WTC11 (cell line): ENCODE data around the gene MUC6.

Experiments used
- ATF2 ChIP-seq: sonication (generic); formaldehyde crosslinking; IDR thresholded peaks from 2 replicates; pipeline ENCODE4 v1.8.1; 2022; ENCODE audit warnings: low read depth, missing genetic modification reagents, borderline replicate concordance
- CREB1 ChIP-seq: sonication (generic); formaldehyde crosslinking; IDR thresholded peaks from 2 replicates; pipeline ENCODE4 v1.8.0; 2023; ENCODE audit warnings: mild to moderate bottlenecking, missing genetic modification reagents
- ETV6 ChIP-seq: sonication (generic); formaldehyde crosslinking; IDR thresholded peaks from 2 replicates; pipeline ENCODE4 v1.8.1; 2022; ENCODE audit warnings: mild to moderate bottlenecking, missing genetic modification reagents
- FOXJ3 ChIP-seq: sonication (generic); formaldehyde crosslinking; IDR thresholded peaks from 2 replicates; pipeline ENCODE4 v1.9.0; 2021; ENCODE audit warnings: missing genetic modification reagents, mild to moderate bottlenecking, borderline replicate concordance
- MAX ChIP-seq: sonication (generic); formaldehyde crosslinking; IDR thresholded peaks from 2 replicates; pipeline ENCODE4 v1.8.0; 2022; ENCODE audit warnings: mild to moderate bottlenecking, missing genetic modification reagents
- SP1 ChIP-seq: sonication (generic); formaldehyde crosslinking; conservative IDR thresholded peaks from 2 replicates; pipeline ENCODE4 v1.8.1; 2022; ENCODE audit warnings: missing genetic modification reagents
- ZNF281 ChIP-seq: sonication (generic); formaldehyde crosslinking; IDR thresholded peaks from 2 replicates; pipeline ENCODE4 v1.8.0; 2023; ENCODE audit warnings: mild to moderate bottlenecking, missing genetic modification reagents
- ZNF317 ChIP-seq: sonication (generic); formaldehyde crosslinking; IDR thresholded peaks from 2 replicates; pipeline ENCODE4 v1.8.1; 2023; ENCODE audit warnings: low read depth, mild to moderate bottlenecking, moderate library complexity, missing genetic modification reagents, borderline replicate concordance
- ZNF532 ChIP-seq: fragments of 250-450 bp; sonication (Bioruptor Pico); IDR thresholded peaks from 2 replicates; pipeline ENCODE4 v1.9.0; 2021; ENCODE audit warnings: mild to moderate bottlenecking, borderline replicate concordance
- TF ChIP-seq, protein P1 (sequence below): fragments of 200-600 bp; IDR thresholded peaks from 2 replicates; pipeline ENCODE4 v1.8.0; 2022; ENCODE audit warnings: antibody characterized with exemption
- TF ChIP-seq, protein P2 (sequence below): sonication (generic); formaldehyde crosslinking; conservative IDR thresholded peaks from 2 replicates; pipeline ENCODE4 v1.8.1; 2022; ENCODE audit warnings: mild to moderate bottlenecking, missing genetic modification reagents
- TF ChIP-seq, protein P3 (sequence below): sonication (generic); formaldehyde crosslinking; IDR thresholded peaks from 2 replicates; pipeline ENCODE4 v1.8.1; 2022; ENCODE audit warnings: mild to moderate bottlenecking, missing genetic modification reagents, moderate library complexity, borderline replicate concordance

DNA sequence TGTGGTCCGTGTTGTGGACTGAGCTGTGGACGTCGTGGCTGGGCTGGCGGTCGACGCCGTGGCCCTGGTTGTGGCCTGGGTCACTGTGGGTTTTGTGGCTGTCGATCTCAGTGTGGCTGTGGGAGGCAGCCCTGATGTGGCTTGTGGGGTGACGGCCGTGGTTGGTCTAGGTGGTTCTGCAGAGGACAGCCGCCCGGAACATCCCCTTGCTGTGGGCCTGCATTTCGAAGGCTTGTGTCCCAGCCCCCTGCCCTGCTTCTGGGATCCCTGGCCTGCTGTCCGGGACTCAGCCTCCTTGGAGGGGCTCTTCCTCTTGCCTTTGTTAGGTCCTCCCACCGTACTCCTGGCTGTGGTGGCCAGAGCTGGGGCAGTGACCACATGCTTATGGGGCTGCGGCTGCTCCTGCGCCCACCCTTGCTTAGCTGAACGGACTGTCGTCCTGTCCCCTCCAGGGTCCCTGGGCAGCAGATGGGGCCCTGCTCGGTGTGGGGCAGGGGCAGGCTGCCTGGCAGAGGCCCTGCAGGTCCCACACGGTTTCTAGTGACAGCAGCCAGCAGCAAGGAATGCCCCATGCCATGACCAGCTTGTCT is 17.1 kb downstream of the MUC6 start:
- TF ChIP-seq, protein P1, sequence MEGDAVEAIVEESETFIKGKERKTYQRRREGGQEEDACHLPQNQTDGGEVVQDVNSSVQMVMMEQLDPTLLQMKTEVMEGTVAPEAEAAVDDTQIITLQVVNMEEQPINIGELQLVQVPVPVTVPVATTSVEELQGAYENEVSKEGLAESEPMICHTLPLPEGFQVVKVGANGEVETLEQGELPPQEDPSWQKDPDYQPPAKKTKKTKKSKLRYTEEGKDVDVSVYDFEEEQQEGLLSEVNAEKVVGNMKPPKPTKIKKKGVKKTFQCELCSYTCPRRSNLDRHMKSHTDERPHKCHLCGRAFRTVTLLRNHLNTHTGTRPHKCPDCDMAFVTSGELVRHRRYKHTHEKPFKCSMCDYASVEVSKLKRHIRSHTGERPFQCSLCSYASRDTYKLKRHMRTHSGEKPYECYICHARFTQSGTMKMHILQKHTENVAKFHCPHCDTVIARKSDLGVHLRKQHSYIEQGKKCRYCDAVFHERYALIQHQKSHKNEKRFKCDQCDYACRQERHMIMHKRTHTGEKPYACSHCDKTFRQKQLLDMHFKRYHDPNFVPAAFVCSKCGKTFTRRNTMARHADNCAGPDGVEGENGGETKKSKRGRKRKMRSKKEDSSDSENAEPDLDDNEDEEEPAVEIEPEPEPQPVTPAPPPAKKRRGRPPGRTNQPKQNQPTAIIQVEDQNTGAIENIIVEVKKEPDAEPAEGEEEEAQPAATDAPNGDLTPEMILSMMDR: no peak
- TF ChIP-seq SP1 (CRISPR knock-in tag) (no peak), ZNF317 (CRISPR knock-in tag) (no peak), FOXJ3 (CRISPR knock-in tag) (no peak), MAX (CRISPR knock-in tag) (no peak), ETV6 (CRISPR knock-in tag) (no peak), ATF2 (CRISPR knock-in tag) (no peak), CREB1 (CRISPR knock-in tag) (no peak), ZNF281 (CRISPR knock-in tag) (no peak), ZNF532 (CRISPR knock-in tag) (no peak)
- TF ChIP-seq, protein P2, sequence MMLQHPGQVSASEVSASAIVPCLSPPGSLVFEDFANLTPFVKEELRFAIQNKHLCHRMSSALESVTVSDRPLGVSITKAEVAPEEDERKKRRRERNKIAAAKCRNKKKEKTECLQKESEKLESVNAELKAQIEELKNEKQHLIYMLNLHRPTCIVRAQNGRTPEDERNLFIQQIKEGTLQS: no peak
- TF ChIP-seq, protein P3, sequence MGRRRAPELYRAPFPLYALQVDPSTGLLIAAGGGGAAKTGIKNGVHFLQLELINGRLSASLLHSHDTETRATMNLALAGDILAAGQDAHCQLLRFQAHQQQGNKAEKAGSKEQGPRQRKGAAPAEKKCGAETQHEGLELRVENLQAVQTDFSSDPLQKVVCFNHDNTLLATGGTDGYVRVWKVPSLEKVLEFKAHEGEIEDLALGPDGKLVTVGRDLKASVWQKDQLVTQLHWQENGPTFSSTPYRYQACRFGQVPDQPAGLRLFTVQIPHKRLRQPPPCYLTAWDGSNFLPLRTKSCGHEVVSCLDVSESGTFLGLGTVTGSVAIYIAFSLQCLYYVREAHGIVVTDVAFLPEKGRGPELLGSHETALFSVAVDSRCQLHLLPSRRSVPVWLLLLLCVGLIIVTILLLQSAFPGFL: no peak
